Effector CD8-positive, alpha-beta T cell (primary cell): ENCODE measurements around the gene DLG2.

ENCODE experiments used
- DNase-seq: peaks from one replicate; lab custom pipeline; 2025; lab: John Stamatoyannopoulos, UW

Gene DLG2

DNA sequence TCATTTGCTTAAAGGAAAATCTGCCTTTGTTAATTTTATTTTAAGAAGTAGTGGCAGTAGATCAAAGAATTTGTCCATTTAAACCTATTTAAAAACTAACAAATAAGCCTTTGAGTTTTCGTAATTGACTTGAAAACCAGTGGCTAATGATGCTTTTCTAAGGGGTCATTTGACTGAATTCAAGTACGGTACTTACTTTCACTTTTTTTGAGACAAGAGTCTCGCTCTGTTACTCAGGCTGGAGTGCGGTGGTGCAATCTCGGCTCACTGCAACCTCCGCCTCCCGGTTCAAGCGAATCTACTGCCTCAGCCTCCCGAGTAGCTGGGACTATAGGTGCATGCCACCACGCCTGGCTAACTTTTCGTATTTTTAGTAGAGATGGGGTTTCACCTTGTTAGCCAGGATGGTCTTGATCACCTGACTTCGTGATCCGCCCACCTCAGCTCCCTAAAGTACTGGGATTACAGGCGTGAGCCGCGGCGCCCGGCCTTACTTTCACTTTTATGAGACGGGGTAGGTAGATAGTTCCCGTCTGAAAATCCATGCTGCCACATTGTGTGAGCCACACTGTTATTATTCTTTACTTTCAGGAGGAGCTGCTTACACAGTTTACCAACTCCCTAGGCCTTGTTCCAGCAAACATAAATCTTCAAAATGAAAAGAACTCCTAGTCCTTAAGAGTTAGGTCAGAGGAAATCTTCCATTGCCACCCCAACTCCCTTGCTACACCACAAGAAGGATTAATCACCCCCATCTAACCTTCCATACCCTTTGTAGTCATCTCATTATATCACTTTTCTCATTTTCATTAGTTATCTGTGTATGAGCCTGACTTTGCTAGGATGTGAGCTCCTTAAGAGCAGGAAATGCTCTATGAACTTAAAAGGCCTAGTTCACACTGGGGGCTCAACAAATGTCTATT is 1414.4 kb downstream of the DLG2 start:
- DNase-seq, result no peak

DNA sequence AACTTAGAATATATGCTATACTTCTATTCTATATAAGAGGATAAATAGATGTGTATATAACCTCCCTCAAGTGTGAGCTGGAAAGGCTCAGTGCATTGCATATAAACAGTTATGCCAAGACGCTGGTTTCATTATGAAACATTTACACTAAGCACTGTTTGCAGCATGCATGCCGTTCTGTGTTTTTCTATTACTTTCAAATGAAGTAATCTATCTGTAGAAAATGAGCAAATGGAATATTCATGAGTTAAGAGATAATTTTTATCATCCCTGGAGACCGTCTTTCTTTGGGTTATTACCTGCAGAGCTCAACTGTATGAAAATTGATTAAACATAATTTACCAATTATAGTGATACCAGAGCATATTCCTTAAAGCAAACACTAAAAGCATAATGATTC is 1415.2 kb downstream of the DLG2 start:
- DNase-seq, result no peak

DNA sequence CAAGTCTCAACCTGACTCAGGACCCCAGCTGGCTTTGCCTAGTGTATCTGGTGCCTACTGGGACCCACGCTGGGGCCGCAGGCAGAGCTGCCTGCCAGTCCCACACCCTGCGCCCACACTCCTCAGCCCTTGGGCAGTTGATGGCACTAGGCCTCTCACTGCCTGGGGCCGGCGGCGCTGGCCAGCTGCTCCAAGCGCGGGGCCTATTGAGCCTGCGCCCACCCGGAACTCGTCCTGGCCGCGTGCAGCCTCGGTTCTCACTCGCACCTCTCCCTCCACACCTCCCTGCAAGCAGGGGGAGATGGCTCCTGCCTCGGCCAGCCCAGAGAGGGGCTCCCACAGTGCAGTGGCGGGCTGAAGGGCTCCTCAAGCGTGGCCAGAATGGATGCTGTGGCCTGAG is 1432.4 kb downstream of the DLG2 start:
- DNase-seq, result no peak

DNA sequence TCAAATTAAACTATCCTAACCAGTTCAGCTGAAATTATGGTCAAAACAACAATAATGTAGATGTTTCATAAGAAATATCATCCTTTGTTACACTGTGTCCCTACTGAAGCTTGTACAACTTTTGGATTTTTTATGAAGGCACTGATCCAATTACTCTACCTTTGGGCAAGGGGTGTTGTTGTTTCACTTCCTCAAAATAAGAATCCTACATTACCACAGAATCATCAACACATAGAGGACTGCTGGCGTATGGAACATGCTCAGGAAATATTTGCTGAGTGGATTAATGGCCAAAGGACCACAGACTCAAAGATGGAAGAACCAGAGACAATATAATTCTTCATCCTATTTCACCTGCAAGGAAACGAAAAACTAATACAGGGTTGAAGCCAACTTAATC is 1433.4 kb downstream of the DLG2 start:
- no peak for DNase-seq

DNA sequence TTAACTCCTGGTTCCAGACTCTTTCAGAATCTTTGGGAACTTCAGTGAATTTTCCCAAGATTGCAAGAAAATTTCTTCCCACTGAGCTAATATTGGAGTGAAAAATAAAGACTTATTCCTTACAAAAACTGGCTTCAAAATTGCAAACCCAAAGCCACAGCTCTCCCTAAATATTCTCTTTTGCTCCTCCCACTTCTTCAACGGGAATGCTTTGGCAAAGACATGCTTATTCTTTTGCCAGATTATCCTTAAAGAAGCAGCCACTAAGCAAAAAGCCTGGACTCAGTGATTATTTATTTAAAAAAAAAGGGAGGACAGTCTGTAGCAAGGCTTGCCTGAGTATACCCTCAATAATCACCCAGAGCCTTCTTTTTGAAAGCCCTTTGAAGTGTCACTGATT is 1438.6 kb downstream of the DLG2 start:
- no peak for DNase-seq

DNA sequence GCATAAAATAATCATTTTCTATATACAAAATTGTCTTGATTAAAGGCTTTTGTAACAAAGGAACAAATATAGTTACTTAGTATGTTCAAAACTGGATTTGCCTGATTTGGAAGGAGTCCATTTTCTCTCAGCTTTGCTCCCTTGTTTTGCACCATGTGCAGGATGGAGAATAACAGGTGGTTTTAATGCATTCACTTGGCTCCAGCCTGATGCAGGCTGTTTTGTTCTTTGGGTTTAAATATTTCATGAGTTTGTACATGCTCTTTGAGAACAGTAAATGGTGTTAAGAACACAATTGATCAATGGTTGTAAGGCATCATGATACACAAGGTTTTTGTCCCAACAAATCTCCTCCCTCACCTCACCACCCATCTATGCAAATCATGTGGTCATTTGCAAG is 1454.1 kb downstream of the DLG2 start:
- no peak for DNase-seq

DNA sequence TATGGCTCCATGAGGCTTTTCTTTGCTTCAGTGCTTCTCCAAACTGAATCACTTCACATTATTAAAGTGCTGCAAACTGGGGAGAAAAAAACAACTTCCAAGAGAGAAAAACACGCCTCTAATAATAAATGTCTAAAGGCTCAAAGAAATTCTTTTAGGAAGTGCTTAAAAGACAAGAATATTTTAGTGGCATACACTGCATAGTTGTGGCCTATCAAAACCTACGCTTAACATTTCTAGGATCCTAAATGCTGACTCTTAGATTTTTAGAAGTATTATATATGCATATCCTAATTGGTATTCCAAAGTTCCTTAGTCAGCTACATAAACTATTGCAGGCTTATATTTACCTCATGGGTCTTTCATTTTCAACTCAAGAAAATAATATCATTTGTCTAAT is 1462.0 kb downstream of the DLG2 start:
- no peak for DNase-seq

DNA sequence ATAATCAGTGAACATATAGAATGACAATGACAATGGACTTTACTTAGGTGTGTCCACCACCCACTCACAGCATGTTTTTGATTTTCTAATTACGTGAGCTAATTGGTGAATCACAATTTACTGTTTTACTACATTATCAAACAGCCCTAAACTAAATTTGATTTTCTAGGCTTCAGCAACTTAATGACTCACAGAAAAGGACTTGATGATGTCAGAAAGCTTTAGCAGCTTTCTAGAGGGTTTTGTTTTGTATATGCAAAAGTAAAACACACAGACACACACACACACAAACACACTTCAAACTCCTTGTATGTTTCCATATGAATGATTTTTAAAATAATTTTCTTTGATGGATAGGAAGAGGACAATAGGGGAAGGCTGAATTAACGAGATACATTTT is 1462.4 kb downstream of the DLG2 start:
- DNase-seq, result no peak

DNA sequence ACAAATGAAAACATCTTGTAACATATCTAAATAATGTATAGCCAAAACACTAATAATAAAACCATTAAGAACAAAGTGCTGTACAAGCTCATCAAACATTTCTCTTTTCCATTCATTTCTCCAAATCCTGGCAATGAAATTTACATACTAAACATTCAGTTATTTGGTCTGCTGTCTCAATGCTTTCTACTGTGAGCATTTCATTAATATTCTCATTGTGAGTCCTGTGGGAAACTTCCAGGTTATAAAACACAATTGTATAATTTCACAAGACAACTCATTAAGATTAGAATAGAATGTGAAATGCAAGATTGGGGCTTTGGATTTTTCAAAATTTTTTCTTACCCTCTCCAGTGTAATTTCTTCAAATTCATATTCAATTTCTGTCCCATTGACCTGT is 1464.0 kb downstream of the DLG2 start:
- DNase-seq, result no peak

DNA sequence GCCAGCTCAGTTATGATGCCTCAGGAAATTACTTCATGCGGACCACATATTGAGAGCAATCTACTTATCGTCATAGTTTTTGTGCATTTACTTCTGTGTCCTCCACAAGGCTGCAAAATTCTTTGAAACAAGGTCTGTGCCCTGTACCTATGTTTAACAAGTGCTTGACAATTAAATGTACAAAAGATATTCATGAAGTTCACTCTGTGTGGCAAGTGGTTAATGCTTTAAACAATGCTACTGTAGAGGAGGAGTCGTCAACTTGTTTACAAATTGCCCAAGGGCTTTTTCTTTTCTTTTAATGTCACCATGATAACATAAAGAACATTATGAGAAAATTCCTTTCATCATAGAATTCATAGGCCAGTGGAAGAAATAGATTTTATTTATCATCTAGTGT is 1469.5 kb downstream of the DLG2 start:
- DNase-seq, result no peak

DNA sequence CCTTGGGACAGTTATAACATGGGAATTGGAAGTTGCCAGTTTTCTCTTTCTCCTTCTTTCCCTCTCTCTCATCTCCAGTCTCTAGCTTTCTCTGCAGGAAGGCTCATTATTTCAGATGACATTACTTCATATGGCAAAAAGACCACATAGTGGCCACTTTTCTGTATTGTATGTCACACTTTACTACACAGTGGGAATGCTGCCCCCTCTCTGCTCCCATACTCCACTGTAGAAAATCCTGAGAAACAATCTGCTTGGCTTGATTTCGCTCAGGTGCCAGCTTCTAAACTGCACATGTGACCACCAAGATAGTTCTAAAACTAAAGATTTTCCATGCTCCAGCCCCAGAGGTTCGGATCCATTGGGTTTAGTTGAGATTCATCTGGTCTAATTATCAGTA is 1480.3 kb downstream of the DLG2 start:
- no peak for DNase-seq

DNA sequence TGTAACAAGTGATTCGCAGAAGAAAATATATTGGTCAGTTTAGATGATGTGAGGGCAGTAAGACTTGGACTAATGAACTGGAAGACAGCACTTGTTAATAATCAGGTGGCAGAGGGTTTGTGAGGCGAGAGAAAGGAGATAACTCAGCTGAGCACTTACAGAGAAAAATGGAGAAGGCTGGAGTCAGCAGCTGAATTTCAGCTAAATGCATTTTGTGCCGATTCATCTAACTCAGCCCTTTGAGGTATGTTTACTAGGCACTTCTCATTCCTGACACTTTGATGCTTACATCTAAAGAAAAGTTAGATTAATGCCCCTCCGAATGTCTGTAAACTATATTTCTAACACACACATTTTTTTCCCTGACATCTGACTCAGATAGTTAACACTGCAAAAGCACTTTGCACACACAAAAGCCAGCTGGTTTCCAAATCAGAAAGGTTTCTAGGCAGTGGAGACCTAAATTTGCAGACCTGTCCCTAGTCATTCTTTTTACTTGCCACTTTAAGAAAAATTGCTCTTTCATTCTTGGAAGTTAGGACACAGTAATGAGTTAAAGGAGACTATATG is 1481.4 kb downstream of the DLG2 start:
- DNase-seq, result no peak

DNA sequence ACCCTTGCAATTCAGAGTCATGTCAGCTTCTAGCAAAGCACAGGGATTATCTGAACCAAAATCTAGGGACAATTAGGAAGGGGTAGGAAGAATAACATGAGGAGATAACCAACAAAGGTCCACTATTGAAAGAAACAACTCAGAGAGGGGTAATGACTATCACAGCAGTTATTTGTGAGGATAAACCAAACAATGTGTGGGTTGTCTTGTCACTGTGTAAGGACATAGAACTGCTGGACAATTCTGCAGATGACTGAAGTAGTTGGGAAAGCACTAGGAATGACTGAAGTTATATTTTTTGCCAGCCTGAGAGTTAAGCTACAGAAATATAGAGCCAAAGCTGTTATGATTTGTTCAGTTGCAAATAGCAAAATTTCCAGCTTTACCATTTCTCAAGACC is 1482.6 kb downstream of the DLG2 start:
- no peak for DNase-seq

DNA sequence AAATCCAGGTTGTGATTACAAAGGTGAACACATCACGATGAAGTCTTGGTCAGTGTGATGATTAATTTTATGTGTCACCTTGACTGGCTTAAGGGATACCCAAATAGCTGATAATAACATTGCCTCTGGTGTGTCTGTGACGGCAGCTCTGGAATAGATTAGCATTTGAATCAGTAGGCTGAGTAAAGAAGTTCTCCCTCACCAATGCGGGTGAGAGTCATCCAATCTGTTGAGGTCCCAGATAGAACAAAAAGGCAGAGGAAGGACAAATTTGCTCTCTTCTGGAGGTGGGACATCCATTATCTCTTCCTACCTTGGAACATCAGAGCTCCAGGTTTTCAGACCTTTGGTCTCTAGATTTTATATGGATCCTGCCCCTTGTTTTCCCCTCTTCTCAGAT is 1484.7 kb downstream of the DLG2 start:
- DNase-seq, result no peak

DNA sequence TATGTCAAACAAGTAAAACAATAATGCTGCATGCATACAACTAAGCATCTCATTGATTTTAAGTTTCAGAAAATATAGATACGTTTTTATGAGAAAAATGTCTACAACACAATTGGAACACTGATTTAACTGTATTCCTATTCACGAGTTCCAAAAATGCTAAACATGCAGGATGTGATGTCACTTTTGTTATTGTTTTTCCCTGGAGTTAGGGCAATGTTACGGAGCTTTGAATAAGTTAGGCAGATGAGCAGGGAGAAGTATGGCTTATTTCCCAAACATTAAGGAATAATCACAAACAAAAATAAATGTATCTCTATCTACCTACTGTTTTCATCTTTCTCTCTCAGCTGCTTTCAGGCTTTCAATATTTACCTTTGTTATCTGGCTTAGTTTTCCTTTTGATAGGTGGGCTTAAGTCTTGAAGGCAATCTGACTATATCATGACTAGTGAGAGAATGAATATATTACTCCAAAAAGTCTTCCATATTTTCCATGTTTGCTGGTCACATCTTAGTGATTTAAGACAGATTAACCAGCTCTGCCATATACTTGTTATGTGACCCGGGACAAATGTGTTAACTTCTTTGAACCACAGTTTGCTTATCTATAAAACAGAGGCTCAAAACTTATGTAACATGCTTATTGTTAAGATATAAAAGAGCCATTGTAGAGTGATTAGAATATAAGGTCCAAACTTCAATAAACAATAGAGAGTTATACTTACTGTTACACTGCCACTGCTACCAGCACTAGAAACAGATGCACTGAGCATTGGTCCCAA is 1486.6 kb downstream of the DLG2 start:
- DNase-seq, result no peak

DNA sequence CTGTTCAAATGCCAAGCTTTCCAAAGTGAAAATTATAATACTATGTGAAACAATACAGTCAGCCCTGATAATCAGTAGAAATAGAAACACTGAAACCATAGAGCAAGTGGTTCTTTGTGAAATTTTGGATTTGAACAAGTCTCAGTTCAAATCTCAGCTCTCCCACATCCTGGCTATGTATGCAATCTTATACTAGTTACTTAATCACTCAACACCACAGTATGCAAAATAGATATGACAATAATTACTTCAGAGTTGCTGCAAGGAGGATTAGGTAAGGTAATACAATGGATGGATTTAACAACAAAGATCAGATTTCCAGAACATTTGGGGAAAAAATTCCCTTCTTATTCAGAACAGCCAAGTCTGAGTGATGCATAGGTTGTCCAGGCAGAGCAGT is 1489.2 kb downstream of the DLG2 start:
- no peak for DNase-seq

DNA sequence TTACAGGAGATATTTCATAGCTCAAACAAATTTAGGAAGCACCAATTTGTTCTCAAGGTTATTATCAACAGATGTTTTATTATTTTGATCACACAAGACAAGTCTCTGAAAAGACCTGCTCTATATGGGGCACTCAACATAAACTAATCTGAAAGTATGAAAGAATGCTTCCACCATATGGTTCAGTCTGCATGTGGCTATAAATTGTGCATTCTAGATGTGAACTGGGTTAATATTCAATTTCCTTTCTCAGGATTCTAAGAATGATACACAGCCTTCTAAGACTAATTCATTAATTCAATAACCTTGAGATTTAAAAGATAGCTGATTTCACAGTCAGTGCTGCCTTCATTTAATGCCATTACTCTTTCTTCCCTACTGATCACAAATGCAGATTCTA is 1489.6 kb downstream of the DLG2 start:
- no peak for DNase-seq

DNA sequence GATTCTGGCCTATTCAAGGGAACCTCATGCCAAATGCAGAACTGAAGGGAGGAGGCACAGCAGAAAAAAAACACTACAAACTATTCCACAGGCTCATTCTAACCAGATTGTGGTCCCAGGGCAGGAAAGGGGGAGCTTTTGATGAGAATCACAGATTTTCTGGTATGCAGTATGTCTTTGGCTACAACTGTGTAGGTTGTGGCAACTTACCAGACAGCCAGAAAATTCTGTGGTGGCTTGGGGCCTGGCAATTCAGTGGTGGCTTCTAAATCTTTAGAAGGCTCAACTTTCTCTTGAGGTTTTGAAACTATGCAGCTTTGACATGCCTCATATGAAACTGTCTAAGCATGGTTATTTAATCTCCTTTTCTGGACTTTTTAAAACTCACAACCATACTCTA is 1490.2 kb downstream of the DLG2 start:
- DNase-seq, result no peak

DNA sequence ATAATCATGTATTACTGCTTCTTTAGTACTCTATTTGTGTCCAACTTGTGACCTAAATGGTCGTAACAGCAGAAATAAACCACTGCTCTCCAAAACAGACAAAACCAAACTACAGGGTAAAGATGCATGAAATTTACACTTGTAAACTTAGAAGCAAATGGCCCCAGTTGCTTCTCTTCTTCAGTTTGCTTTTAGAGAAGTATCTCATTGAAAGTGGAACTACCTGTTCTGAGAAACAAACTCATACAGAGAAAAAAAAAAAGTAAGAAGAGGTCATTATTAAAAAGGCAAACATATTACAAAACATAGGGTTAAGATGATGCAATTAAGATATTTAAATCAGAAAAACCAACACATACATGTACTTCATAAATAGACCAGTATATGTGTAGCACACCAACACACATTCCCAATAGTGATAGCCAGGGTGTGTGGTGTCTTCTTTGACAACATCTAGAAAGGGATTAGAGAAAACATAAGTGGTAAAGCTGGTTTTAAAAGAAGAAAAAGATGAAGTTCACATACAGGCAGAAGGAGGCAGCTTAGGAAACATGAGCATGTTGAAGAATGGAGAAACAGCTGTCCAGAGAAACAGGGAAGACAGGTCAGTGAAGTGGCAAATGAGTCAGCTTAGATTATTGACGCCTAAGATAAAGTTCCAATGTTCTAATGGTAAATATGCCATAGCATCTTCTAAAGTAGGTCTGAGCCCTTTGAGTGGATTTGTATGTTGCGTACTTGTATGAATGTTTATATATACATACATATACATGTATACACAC is 1496.3 kb downstream of the DLG2 start:
- DNase-seq, result no peak

DNA sequence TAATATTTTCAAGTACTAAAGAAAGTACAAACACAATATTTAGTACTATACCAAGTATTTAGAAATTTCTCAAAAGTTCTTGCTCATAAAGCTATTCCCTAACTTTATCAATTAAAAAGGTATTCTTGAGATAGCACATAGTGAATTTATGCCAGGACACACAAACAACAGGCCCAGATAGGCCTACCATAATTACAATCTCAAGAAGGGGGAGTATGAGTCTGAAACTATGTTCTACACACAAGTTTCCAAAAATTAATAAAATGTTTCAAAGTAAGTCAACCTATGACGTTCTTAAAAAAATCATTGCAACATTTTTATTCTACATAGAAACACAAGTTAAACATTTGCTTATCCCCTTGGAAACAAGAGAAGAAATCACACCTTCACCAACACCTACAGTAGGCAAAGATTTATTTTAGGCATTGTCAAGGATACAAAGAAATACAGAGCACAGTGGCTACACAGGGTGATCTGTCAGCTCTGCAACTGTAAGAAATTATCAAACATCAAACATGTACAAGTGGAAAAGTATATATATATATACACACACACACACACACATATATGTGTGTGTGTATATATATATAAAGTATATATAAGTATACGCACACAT is 1497.1 kb downstream of the DLG2 start:
- no peak for DNase-seq

DNA sequence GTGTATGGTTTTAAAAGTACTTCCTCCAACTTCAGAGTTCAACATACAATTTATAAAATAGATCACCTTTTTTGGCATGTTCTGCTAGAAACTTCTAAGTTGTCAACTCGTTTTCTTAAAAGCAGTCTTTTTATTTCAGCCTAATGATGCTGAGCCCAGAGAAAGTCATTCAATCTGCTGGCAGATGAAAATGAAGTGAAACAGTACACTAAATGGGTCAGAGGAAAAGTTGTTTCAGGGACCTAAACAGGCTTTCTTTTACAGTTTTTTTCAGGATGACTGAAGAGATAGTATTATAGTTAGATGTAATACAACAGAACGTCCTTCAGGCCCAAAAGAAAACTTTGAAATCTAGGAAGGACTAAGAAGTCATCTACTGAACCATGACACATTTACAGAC is 1498.3 kb downstream of the DLG2 start:
- no peak for DNase-seq

DNA sequence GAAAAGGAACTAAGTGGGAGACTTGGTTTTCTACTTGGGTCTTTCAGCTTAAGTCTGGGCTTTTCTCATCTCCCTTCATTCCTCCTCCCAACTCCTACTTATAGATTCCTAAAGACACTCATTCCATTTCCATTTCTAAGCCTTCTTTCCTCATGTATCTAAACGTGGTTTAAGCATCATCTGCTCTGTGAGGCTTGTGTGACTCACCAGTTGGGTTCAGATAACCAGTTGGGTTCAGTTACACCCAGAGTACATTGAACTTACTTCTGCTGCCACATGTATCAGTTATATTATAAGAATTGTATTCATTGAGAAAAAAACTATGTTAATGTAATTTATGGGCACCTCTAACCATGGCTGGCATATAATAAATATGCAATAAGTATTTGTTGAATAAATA is 1509.8 kb downstream of the DLG2 start:
- no peak for DNase-seq
